SK-N-SH treated with all-trans-retinoic acid at 6 μM for 48 hours (cell line): ENCODE measurements around the gene FIBP.

Experiments
- ATAC-seq: fragments of 200-7000 bp; cut with Tn5 transposase; 3 replicates; pipeline ENCODE4 v1.9.1; 2020; ENCODE audit warnings: mild to moderate bottlenecking, moderate library complexity
- ARNTL ChIP-seq: fragments of 450-650 bp; formaldehyde crosslinking; IDR thresholded peaks from 2 replicates; pipeline ENCODE4 v1.5.0; 2020; ENCODE audit warnings: low read depth, mild to moderate bottlenecking, moderate library complexity, borderline replicate concordance
- BACH2 ChIP-seq: fragments of 250-450 bp; sonication (Bioruptor Pico); IDR thresholded peaks from 2 replicates; pipeline ENCODE4 v1.9.0; 2021; ENCODE audit warnings: mild to moderate bottlenecking, borderline replicate concordance
- CREB5 ChIP-seq: fragments of 250-450 bp; sonication (Bioruptor Pico); IDR thresholded peaks from 2 replicates; pipeline ENCODE4 v1.5.1; 2020; ENCODE audit warnings: low read depth, mild to moderate bottlenecking, moderate library complexity
- CSDC2 ChIP-seq: fragments of 250-450 bp; sonication (Bioruptor Pico); IDR thresholded peaks from 2 replicates; pipeline ENCODE4 v1.5.0; 2020; ENCODE audit warnings: mild to moderate bottlenecking, moderate library complexity
- CSRNP3 ChIP-seq: fragments of 250-450 bp; sonication (Bioruptor Pico); IDR thresholded peaks from 2 replicates; pipeline ENCODE4 v1.5.1; 2021; ENCODE audit warnings: mild to moderate bottlenecking, moderate library complexity
- ESRRG ChIP-seq: fragments of 250-450 bp; sonication (Bioruptor Pico); IDR thresholded peaks from 2 replicates; pipeline ENCODE4 v1.6.1; 2021; ENCODE audit warnings: mild to moderate bottlenecking
- ISL1 ChIP-seq: fragments of 250-450 bp; sonication (Bioruptor Pico); IDR thresholded peaks from 2 replicates; pipeline ENCODE4 v2.1.2; 2022; ENCODE audit warnings: mild to moderate bottlenecking, moderate library complexity
- OSR1 ChIP-seq: fragments of 250-450 bp; sonication (Bioruptor Pico); IDR thresholded peaks from 2 replicates; pipeline ENCODE4 v1.8.0; 2022; ENCODE audit warnings: moderate library complexity, mild to moderate bottlenecking, inconsistent platforms
- PATZ1 ChIP-seq: fragments of 250-450 bp; sonication (Bioruptor Pico); IDR thresholded peaks from 2 replicates; pipeline ENCODE4 v1.8.0; 2020; ENCODE audit warnings: mild to moderate bottlenecking, moderate library complexity, borderline replicate concordance
- POU6F1 ChIP-seq: fragments of 250-450 bp; sonication (Bioruptor Pico); IDR thresholded peaks from 2 replicates; pipeline ENCODE4 v1.8.0; 2021; ENCODE audit warnings: low read depth, mild to moderate bottlenecking, moderate library complexity, borderline replicate concordance
- PPARA ChIP-seq: fragments of 250-450 bp; sonication (Bioruptor Pico); IDR thresholded peaks from 2 replicates; pipeline ENCODE4 v1.5.0; 2020; ENCODE audit warnings: mild to moderate bottlenecking, borderline replicate concordance
- RARB ChIP-seq: fragments of 250-450 bp; sonication (Bioruptor Pico); IDR thresholded peaks from 2 replicates; pipeline ENCODE4 v1.8.0; 2021; ENCODE audit warnings: mild to moderate bottlenecking, moderate library complexity
- SNAI2 ChIP-seq: fragments of 250-450 bp; sonication (Bioruptor Pico); IDR thresholded peaks from 2 replicates; pipeline ENCODE4 v1.5.0; 2020; ENCODE audit warnings: mild to moderate bottlenecking, moderate library complexity
- TOX ChIP-seq: fragments of 250-450 bp; sonication (Bioruptor Pico); IDR thresholded peaks from 2 replicates; pipeline ENCODE4 v1.8.0; 2021; ENCODE audit warnings: mild to moderate bottlenecking, moderate library complexity, borderline replicate concordance
- TSHZ2 ChIP-seq: fragments of 250-450 bp; sonication (Bioruptor Pico); IDR thresholded peaks from 2 replicates; pipeline ENCODE4 v1.5.0; 2020; ENCODE audit warnings: mild to moderate bottlenecking, moderate library complexity
- ZC3H10 ChIP-seq: fragments of 250-450 bp; sonication (Bioruptor Pico); IDR thresholded peaks from 2 replicates; pipeline ENCODE4 v1.5.1; 2021; ENCODE audit warnings: mild to moderate bottlenecking, moderate library complexity
- ZFP3 ChIP-seq: fragments of 250-450 bp; sonication (Bioruptor Pico); IDR thresholded peaks from 2 replicates; pipeline ENCODE4 v1.5.0; 2020; ENCODE audit warnings: mild to moderate bottlenecking, moderate library complexity
- ZFP30 ChIP-seq: fragments of 450-650 bp; formaldehyde crosslinking; IDR thresholded peaks from 2 replicates; pipeline ENCODE4 v1.5.0; 2022; ENCODE audit warnings: mild to moderate bottlenecking, moderate library complexity
- ZNF565 ChIP-seq: fragments of 450-650 bp; formaldehyde crosslinking; conservative IDR thresholded peaks from 2 replicates; pipeline ENCODE4 v1.5.0; 2020; ENCODE audit warnings: low read depth, mild to moderate bottlenecking, moderate library complexity
- ZNF70 ChIP-seq: fragments of 450-650 bp; formaldehyde crosslinking; IDR thresholded peaks from 2 replicates; pipeline ENCODE4 v1.5.0; 2020; ENCODE audit warnings: mild to moderate bottlenecking, moderate library complexity
- ZNF8 ChIP-seq: fragments of 450-650 bp; formaldehyde crosslinking; IDR thresholded peaks from 2 replicates; pipeline ENCODE4 v1.5.0; 2020; ENCODE audit warnings: mild to moderate bottlenecking, moderate library complexity

The FIBP gene

GRCh38 chr11:65912845-65913244 lies 24.6 kb upstream of the FIBP start (continued):
- TF ChIP-seq ISL1 (CRISPR knock-in tag) (no peak), ZFP3 (CRISPR knock-in tag) (no peak), RARB (CRISPR knock-in tag) (no peak), ZC3H10 (CRISPR knock-in tag) (no peak), CSDC2 (CRISPR knock-in tag) (no peak), ARNTL (CRISPR knock-in tag) (no peak), ZNF70 (CRISPR knock-in tag) (no peak), ZNF565 (CRISPR knock-in tag) (no peak), ZFP30 (no peak)

- TF ChIP-seq ZNF70 (CRISPR knock-in tag) (0 out of 2 replicates have a peak, but pooled peaks have one; percentile 27), TSHZ2 (CRISPR knock-in tag) (no peak)
- peak; percentile 35 for ATAC-seq
Measured at GRCh38 chr11:65911682-65912568, 23.7 kb upstream of the FIBP start.

- TF ChIP-seq ZFP30 (no peak), OSR1 (CRISPR knock-in tag) (no peak)
- no peak for ATAC-seq
Measured at GRCh38 chr11:65907878-65908277, 19.6 kb upstream of the FIBP start.

- TF ChIP-seq CSRNP3 (CRISPR knock-in tag) (no peak), ZFP30 (no peak), PPARA (CRISPR knock-in tag) (no peak), SNAI2 (CRISPR knock-in tag) (no peak), ESRRG (CRISPR knock-in tag) (no peak), ZNF8 (CRISPR knock-in tag) (no peak), CREB5 (CRISPR knock-in tag) (no peak)
- TF ChIP-seq, all 23 proteins: peak for 0
- no peak for ATAC-seq
Measured at GRCh38 chr11:65906602-65907001, 18.3 kb upstream of the FIBP start.

- ATAC-seq, result no peak
- TF ChIP-seq BACH2 (no peak), PPARA (CRISPR knock-in tag) (no peak), ISL1 (CRISPR knock-in tag) (no peak), ZC3H10 (CRISPR knock-in tag) (no peak), ZNF8 (CRISPR knock-in tag) (no peak), ARNTL (CRISPR knock-in tag) (no peak), ZFP30 (no peak), POU6F1 (CRISPR knock-in tag) (no peak), PATZ1 (no peak), CSRNP3 (CRISPR knock-in tag) (no peak), CSDC2 (CRISPR knock-in tag) (no peak), SNAI2 (CRISPR knock-in tag) (no peak), TOX (CRISPR knock-in tag) (no peak)
- TF ChIP-seq, all 23 proteins: peak for 0
Measured at GRCh38 chr11:65903715-65904114, 15.4 kb upstream of the FIBP start.
